Heart left ventricle (tissue), 13 donors: Measurements from ENCODE around the gene CACNG6.

Experiments used
- CTCF ChIP-seq, 12 donors: fragments of 200-600 bp; sonication (generic) in 4 of 12; IDR thresholded peaks; one replicate each; pipeline versions ENCODE4 v1.5.0 to v1.8.0; 2018 to 2022; ENCODE audit warnings: antibody characterized with exemption in 12 of 12, mild to moderate bottlenecking in 5 of 12
- POLR2A ChIP-seq, 2 donors: fragments of 450-650 bp; IDR thresholded peaks; one replicate each; pipeline ENCODE4 v1.6.1; 2017; ENCODE audit warnings: antibody characterized with exemption in 2 of 2, mild to moderate bottlenecking in 2 of 2, moderate library complexity in 2 of 2
- donor health status: ischemic (EF 13 %, LVEDD 7.1; RV severe dilation, severe dysfunction).
- donor health status: DM: no; HTN: yes; CAD: no.
- donor health status: DM: no; HTN: no; CAD: no.
- donor health status: ischemic (EF 25% LVEDD 6.9; RV normal size, moderate dysfunction).
- donor health status: ischemic (EF 25% LVEDD 5.7; RV mildly dilated, moderate dysfunction).
- donor health status: ischemic (EF 35%, LVEDD 5.7; RV mildly dilated, moderate dysfunction).
- donor health status: nonischemic (EF 11% LVEDD 7.7; RV severe dilation, severe dysfunction).
- donor health status: DM: yes; HTN: yes; CAD: no.
- donor health status: PGD.
- donor health status: ischemic (EF 29% LVEDD 5.4; RV normal size, mild dysfunction).
- donor health status: nonischemic (EF 23%, LVEDD 6.1; RV moderate dilation, normal function).

- no peak for TF ChIP-seq CTCF (IDR thresholded peaks at IDR 0.05)
- TF ChIP-seq POLR2A (IDR thresholded peaks at IDR 0.05) = no peak
These were observed 7.8 kb upstream of the CACNG6 start for GRCh38 chr19:53983457-53984289.
